HepG2 (cell line): ENCODE measurements around the gene FRMD4B. TPM values are rescaled to one million over a fixed set of nuclear protein-coding genes. Genes with fewer than 3 reads are reported as not detected.

ENCODE experiments used
- ATAC-seq: fragments of 200-7000 bp; cut with Tn5 transposase; 3 replicates; pipeline ENCODE4 v1.9.1; 2020; ENCODE audit warnings: mild to moderate bottlenecking, moderate library complexity
- BruUV-seq: library from RNA; stranded (reverse); fragments of 400-500 nt; replicated peaks from 2 replicates; lab custom pipeline; 2021; lab: Mats Ljungman, UMichigan
- CTCF ChIA-PET: fragments of 300-600 bp; formaldehyde crosslinking; extraction: SDS; loops from one replicate; lab custom pipeline; 2021; ENCODE audit warnings: low total read pairs, inconsistent platforms, low intra/inter-chr PET ratio; lab: Yijun Ruan, JAX
- POLR2A ChIA-PET: fragments of 350-600 bp; sonication (Branson Sonifier 250); formaldehyde crosslinking; loops from one replicate; lab custom pipeline; 2020; ENCODE audit warnings: antibody characterized with exemption, inconsistent platforms; lab: Yijun Ruan, JAX
- DNase-seq: peaks from one replicate; pipeline ENCODE4 v3.0.0-alpha.2; 2015; ENCODE audit warnings: low spot score
- FAIRE-seq: peaks from 3 replicates; lab custom pipeline; 2011; peaks lifted over from hg19 to GRCh38; lab: Jason Lieb, UNC
- H2AFZ ChIP-seq: one replicate; pipeline ENCODE4 v1.6.1; 2011; ENCODE audit warnings: low read length, inconsistent platforms
- H3K27ac ChIP-seq: fragments of 300-600 bp; 3 replicates; pipeline ENCODE4 v1.8.0; 2011; ENCODE audit warnings: mixed run types, mild to moderate bottlenecking, mixed read lengths, low read length, inconsistent platforms; ENCODE audit not compliant: insufficient read depth; ENCODE audit errors: extremely low read length
- H3K27me3 ChIP-seq, 2 experiments: fragments of 200-600 bp in 1 of 2; 2 replicates in 1 of 2; 3 replicates in 1 of 2; pipeline versions ENCODE4 v1.6.0 to v1.8.0; 2011; ENCODE audit warnings: low read length in 2 of 2, mild to moderate bottlenecking in 2 of 2, moderate library complexity in 2 of 2, inconsistent platforms in 1 of 2; ENCODE audit not compliant: insufficient read depth in 2 of 2, control insufficient read depth in 1 of 2
- H3K36me3 ChIP-seq, 2 experiments: fragments of 200-600 bp in 1 of 2; replicated peaks in 1 of 2; 2 replicates in 1 of 2; 3 replicates in 1 of 2; pipeline versions ENCODE4 v1.5.1 to v1.8.0; 2011; ENCODE audit warnings: low read length in 2 of 2, inconsistent platforms in 1 of 2; ENCODE audit not compliant: insufficient read depth in 2 of 2, control insufficient read depth in 1 of 2
- H3K4me1 ChIP-seq: 2 replicates; pipeline ENCODE4 v1.5.1; 2012; ENCODE audit warnings: low read length, inconsistent platforms; ENCODE audit not compliant: insufficient read depth
- H3K4me2 ChIP-seq: 2 replicates; pipeline ENCODE4 v1.6.0; 2011; ENCODE audit warnings: low read depth, low read length, inconsistent platforms
- H3K4me3 ChIP-seq, 3 experiments: fragments of 200-600 bp in 1 of 3; sonication (generic), shearing (Covaris generic) in 1 of 3; replicated peaks in 1 of 3; 2 replicates each; pipeline ENCODE4 v1.5.1; 2011 to 2016; ENCODE audit warnings: low read length in 3 of 3, inconsistent platforms in 2 of 3, low read depth in 2 of 3, mild to moderate bottlenecking in 2 of 3, control low read depth in 1 of 3, mixed read lengths in 1 of 3; ENCODE audit not compliant: insufficient read depth in 1 of 3
- H3K79me2 ChIP-seq: one replicate; pipeline ENCODE4 v1.6.1; 2011; ENCODE audit warnings: low read length, inconsistent platforms; ENCODE audit not compliant: insufficient read depth
- H3K9ac ChIP-seq: 2 replicates; pipeline ENCODE4 v1.6.0; 2011; ENCODE audit warnings: mild to moderate bottlenecking, low read depth, low read length, inconsistent platforms; ENCODE audit not compliant: insufficient read depth
- H3K9me3 ChIP-seq: 2 replicates; pipeline ENCODE4 v1.5.1; 2012; ENCODE audit warnings: mild to moderate bottlenecking, low read length
- H4K20me1 ChIP-seq: 2 replicates; pipeline ENCODE4 v1.6.0; 2011; ENCODE audit warnings: inconsistent platforms, mild to moderate bottlenecking, low read length, moderate library complexity; ENCODE audit not compliant: insufficient read depth
- ETV5 ChIP-seq: IDR thresholded peaks from 2 replicates; pipeline ENCODE4 v1.6.1; 2018; ENCODE audit warnings: missing biosample characterization, missing genetic modification reagents, inconsistent platforms, borderline replicate concordance
- FLYWCH1 ChIP-seq: sonication (generic); formaldehyde crosslinking; IDR thresholded peaks from 2 replicates; pipeline ENCODE4 v1.8.1; 2023; ENCODE audit warnings: mild to moderate bottlenecking, missing genetic modification reagents
- GLI4 ChIP-seq: sonication (generic); formaldehyde crosslinking; IDR thresholded peaks from 2 replicates; pipeline ENCODE4 v1.5.1; 2020; ENCODE audit warnings: missing genetic modification reagents, mild to moderate bottlenecking, moderate library complexity, borderline replicate concordance
- GZF1 ChIP-seq: sonication (generic); formaldehyde crosslinking; IDR thresholded peaks from 2 replicates; pipeline ENCODE4 v1.5.1; 2020; ENCODE audit warnings: mild to moderate bottlenecking, missing genetic modification reagents
- HOXA9 ChIP-seq: sonication (generic); formaldehyde crosslinking; IDR thresholded peaks from 2 replicates; pipeline ENCODE4 v1.8.1; 2022; ENCODE audit warnings: missing genetic modification reagents, mild to moderate bottlenecking, moderate library complexity, borderline replicate concordance
- NFIC ChIP-seq: IDR thresholded peaks from 2 replicates; pipeline ENCODE4 v1.6.1; 2012; ENCODE audit warnings: mild to moderate bottlenecking, low read length, inconsistent platforms
- POLR2G ChIP-seq: fragments of 200-400 bp; formaldehyde crosslinking; IDR thresholded peaks from 2 replicates; pipeline ENCODE4 v1.6.1; 2018; ENCODE audit warnings: mild to moderate bottlenecking, low read depth, low read length, moderate library complexity
- SP4 ChIP-seq: sonication (generic); formaldehyde crosslinking; IDR thresholded peaks from 2 replicates; pipeline ENCODE4 v1.8.1; 2023; ENCODE audit warnings: mild to moderate bottlenecking, missing genetic modification reagents
- SRF ChIP-seq: IDR thresholded peaks from 2 replicates; pipeline ENCODE4 v1.6.1; 2011; ENCODE audit warnings: mild to moderate bottlenecking, low read depth, low read length, moderate library complexity
- TFDP1 ChIP-seq: IDR thresholded peaks from 2 replicates; pipeline ENCODE4 v1.6.1; 2016; ENCODE audit warnings: missing compliant biosample characterization, missing genetic modification reagents, borderline replicate concordance
- ZNF547 ChIP-seq: sonication (generic); formaldehyde crosslinking; IDR thresholded peaks from 2 replicates; pipeline ENCODE4 v1.5.1; 2020; ENCODE audit warnings: mild to moderate bottlenecking, missing genetic modification reagents
- ZNF615 ChIP-seq: sonication (generic); formaldehyde crosslinking; IDR thresholded peaks from 2 replicates; pipeline ENCODE4 v1.5.0; 2020; ENCODE audit warnings: mild to moderate bottlenecking, missing genetic modification reagents, borderline replicate concordance
- ZNF709 ChIP-seq: sonication (generic); formaldehyde crosslinking; IDR thresholded peaks from 2 replicates; pipeline ENCODE4 v1.5.0; 2020; ENCODE audit warnings: mild to moderate bottlenecking, missing genetic modification reagents
- ZNF713 ChIP-seq: sonication (generic); formaldehyde crosslinking; IDR thresholded peaks from 2 replicates; pipeline ENCODE4 v1.4.0; 2020; ENCODE audit warnings: mild to moderate bottlenecking, missing genetic modification reagents
- ZSCAN22 ChIP-seq: sonication (generic); formaldehyde crosslinking; IDR thresholded peaks from 2 replicates; pipeline ENCODE4 v1.4.0; 2020; ENCODE audit warnings: mild to moderate bottlenecking, missing genetic modification reagents
- WGBS: methylation state at CpG from one replicate; pipeline ENCODE4 v1.1.6; 2017; ENCODE audit warnings: low lambda C conversion rate; 5-methylcytosine and 5-hydroxymethylcytosine counted together
- in situ Hi-C: cut with HindIII; loops from 2 replicates; pipeline ENCODE4 v1.10.0; 2017; ENCODE audit warnings: low pct_unique_long_range_greater_than_20kb; ENCODE audit not compliant: extremely low pct_ligation_motif_present
- intact Hi-C: fragments of 100-400 bp; cut with micrococcal nuclease; formaldehyde crosslinking; loops from one replicate; pipeline ENCODE4 v1.10.0; 2022; ENCODE audit not compliant: unreplicated experiment
- polyA plus RNA-seq, 8 experiments: library from polyadenylated mRNA; depleted of rRNA in 3 of 8; stranded (reverse) in 7 of 8; unstranded in 1 of 8; fragments of >200 nt; fragmentation: Illumina TruSeq in 4 of 8; extraction: Trizol in 4 of 8; gene quantifications; 2 replicates each; pipeline versions ENCODE4 v1.2.1 to v1.2.3, GENCODE V29; 2011 to 2016; ENCODE audit warnings: low read depth in 4 of 8, missing spikeins in 1 of 8, mixed read lengths in 1 of 8; ENCODE audit not compliant: insufficient read depth in 1 of 8
- total RNA-seq, 5 experiments: library from RNA; depleted of rRNA; stranded (reverse); fragments of >200 nt; fragmentation: Illumina TruSeq; extraction: Trizol; gene quantifications; 2 replicates each; pipeline ENCODE4 v1.2.3, GENCODE V29; 2016; ENCODE audit warnings: low read depth in 1 of 5
- TF ChIP-seq, protein P1 (sequence below): IDR thresholded peaks from 2 replicates; pipeline ENCODE4 v1.6.1; 2016; ENCODE audit warnings: missing compliant biosample characterization, missing genetic modification reagents, borderline replicate concordance
- TF ChIP-seq, protein P2 (sequence below): IDR thresholded peaks from 2 replicates; pipeline ENCODE4 v1.6.1; 2012; ENCODE audit warnings: low read depth, low read length, improper control_type of control experiment
- TF ChIP-seq, protein P3 (sequence below): sonication (generic); formaldehyde crosslinking; IDR thresholded peaks from 2 replicates; pipeline ENCODE4 v1.5.0; 2020; ENCODE audit warnings: missing genetic modification reagents, mild to moderate bottlenecking, borderline replicate concordance

The FRMD4B gene
- total and polyA plus RNA-seq, 2 of the 13 experiments (the other 11 are each of a cell fraction or from before 2014, with no cell fraction given) = 3.0 to 3.3 TPM

- TF ChIP-seq, protein P1, sequence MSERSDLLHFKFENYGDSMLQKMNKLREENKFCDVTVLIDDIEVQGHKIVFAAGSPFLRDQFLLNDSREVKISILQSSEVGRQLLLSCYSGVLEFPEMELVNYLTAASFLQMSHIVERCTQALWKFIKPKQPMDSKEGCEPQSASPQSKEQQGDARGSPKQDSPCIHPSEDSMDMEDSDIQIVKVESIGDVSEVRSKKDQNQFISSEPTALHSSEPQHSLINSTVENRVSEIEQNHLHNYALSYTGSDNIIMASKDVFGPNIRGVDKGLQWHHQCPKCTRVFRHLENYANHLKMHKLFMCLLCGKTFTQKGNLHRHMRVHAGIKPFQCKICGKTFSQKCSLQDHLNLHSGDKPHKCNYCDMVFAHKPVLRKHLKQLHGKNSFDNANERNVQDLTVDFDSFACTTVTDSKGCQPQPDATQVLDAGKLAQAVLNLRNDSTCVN (CRISPR knock-in tag) = 0 out of 2 replicates have a peak, but pooled peaks have one; percentile 21
- TF ChIP-seq POLR2G = no peak
- 0 out of 2 replicates have a peak, but pooled peaks have one; percentile 30 for TF ChIP-seq SRF
- no peak for TF ChIP-seq ZNF713
- TF ChIP-seq, protein P2, sequence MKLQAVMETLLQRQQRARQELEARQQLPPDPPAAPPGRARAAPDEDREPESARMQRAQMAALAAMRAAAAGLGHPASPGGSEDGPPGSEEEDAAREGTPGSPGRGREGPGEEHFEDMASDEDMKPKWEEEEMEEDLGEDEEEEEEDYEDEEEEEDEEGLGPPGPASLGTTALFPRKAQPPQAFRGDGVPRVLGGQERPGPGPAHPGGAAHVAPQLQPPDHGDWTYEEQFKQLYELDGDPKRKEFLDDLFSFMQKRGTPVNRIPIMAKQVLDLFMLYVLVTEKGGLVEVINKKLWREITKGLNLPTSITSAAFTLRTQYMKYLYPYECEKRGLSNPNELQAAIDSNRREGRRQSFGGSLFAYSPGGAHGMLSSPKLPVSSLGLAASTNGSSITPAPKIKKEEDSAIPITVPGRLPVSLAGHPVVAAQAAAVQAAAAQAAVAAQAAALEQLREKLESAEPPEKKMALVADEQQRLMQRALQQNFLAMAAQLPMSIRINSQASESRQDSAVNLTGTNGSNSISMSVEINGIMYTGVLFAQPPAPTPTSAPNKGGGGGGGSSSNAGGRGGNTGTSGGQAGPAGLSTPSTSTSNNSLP = peak; percentile 80; the same call in 1 of the 2 replicates
These were observed 173.3 kb downstream of the FRMD4B start (continued) for GRCh38 chr3:69212411-69213160.

- no peak overlapping the region for H2AFZ ChIP-seq
- no peaks in the 10 kb centered on the region for H3K36me3 ChIP-seq
- in situ Hi-C loops (no loop called here), intact Hi-C loops (no loop called here)
- CTCF ChIA-PET = no interaction called here
- ATAC-seq (no peak), FAIRE-seq (no peak), DNase-seq (no peak)
- H3K27me3 ChIP-seq = no peaks in the 10 kb centered on the region
- WGBS = 61% methylated on average over 5 of the region's 5 CpGs
- no peaks in the 10 kb centered on the region for H4K20me1 ChIP-seq
- H3K4me1 ChIP-seq = peaks cover 17% of the 10 kb centered on the region
- no peak overlapping the region for H3K27ac ChIP-seq
- H3K79me2 ChIP-seq = no peaks in the 10 kb centered on the region
- no TSS peak for BruUV-seq
- H3K9ac ChIP-seq = no peak overlapping the region
- POLR2A ChIA-PET = no interaction called here
- no peaks in the 10 kb centered on the region for H3K9me3 ChIP-seq
- H3K4me3 ChIP-seq = no peak overlapping the region
- no peak overlapping the region for H3K4me2 ChIP-seq
- TF ChIP-seq ZNF547 (CRISPR knock-in tag) (no peak), GLI4 (CRISPR knock-in tag) (no peak), GZF1 (CRISPR knock-in tag) (no peak), ZSCAN22 (no peak), TFDP1 (CRISPR knock-in tag) (no peak), ETV5 (no peak), ZNF615 (CRISPR knock-in tag) (no peak), SP4 (CRISPR knock-in tag) (no peak), HOXA9 (CRISPR knock-in tag) (no peak), FLYWCH1 (CRISPR knock-in tag) (no peak), ZNF709 (CRISPR knock-in tag) (no peak), NFIC (no peak)
- TF ChIP-seq, protein P3, sequence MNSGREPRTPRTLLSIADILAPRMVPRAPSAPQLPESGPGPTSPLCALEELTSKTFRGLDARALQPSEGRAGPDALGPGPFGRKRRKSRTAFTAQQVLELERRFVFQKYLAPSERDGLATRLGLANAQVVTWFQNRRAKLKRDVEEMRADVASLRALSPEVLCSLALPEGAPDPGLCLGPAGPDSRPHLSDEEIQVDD = no peak
These were observed 175.7 kb downstream of the FRMD4B start for GRCh38 chr3:69210068-69210730.
